NOMO-1 (cell line): ENCODE measurements around the gene MLIP.
A peak's percentile ranks its signal among the peaks of the same experiment; 100 is the strongest.
"Not testable (repeated sequence)": the region's sequence is repeated elsewhere in the genome, so short reads cannot be mapped to it uniquely, and the experiment has no call there.

ENCODE experiments used
- DNase-seq, 2 experiments: peaks; one replicate each; lab custom pipeline; 2025; ENCODE audit not compliant: unreplicated experiment in 2 of 2; lab: John Stamatoyannopoulos, UW

MLIP gene

GRCh38 chr6:54216336-54216735, 105.1 kb downstream of the MLIP start:
- DNase-seq, result no peak

GRCh38 chr6:54217018-54217417, 105.8 kb downstream of the MLIP start:
- DNase-seq, result peak; percentile 25 to 75

GRCh38 chr6:54222217-54222616, 111.0 kb downstream of the MLIP start:
- DNase-seq, result no peak

GRCh38 chr6:54232703-54233102, 121.5 kb downstream of the MLIP start:
- no peak for DNase-seq

- DNase-seq, result peak in 1 of 2 experiments; percentile 12
Measured at GRCh38 chr6:54234539-54234938, 123.3 kb downstream of the MLIP start.

DNA sequence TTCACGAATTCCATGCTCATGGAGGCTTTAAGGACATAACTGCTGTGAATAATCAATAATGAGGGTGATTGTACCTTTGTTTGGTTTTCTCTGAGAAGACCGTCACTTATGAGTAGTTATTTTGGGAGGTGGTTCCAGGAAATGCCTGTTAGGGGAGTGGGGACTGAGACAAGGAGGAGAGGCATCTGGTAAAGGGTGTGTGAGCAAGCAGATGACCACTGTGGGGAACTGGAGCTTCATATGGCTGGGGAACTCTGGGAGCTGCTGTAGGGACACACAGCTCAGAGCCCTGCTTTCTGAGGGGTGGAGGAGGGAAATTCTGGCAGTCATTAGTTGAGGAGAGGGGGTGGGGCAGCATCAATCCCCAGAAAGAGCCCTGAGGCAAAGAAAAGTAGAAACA, 125.7 kb downstream of the MLIP start:
- DNase-seq, result no peak

GRCh38 chr6:54238396-54238795, 127.2 kb downstream of the MLIP start:
- no peak for DNase-seq

DNA sequence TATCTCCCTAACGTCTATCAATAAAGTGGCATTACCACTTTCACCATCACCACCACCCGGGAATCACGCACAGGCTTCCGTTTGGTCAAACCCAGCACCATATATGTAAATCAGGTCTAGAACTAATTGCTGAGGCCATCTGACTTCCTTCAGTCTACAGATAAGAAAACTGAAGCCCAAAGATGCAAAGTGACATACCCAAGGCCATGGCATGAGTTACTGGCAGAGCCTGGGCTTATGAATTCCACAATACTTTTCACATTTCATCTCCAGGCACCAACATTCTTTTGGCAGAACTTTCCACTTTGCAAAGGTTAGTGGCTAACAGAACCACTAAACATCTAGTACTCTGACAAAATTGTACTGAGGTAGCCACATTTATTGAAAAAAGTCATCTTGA, 132.5 kb downstream of the MLIP start:
- DNase-seq, result no peak

GRCh38 chr6:54244430-54244829, 133.2 kb downstream of the MLIP start:
- peak in 1 of 2 experiments; percentile 45 for DNase-seq

GRCh38 chr6:54245265-54245664, 134.0 kb downstream of the MLIP start:
- DNase-seq, result no peak

- DNase-seq, result peak; percentile 11 to 22
Measured at GRCh38 chr6:54248319-54248718, 137.1 kb downstream of the MLIP start.

DNA sequence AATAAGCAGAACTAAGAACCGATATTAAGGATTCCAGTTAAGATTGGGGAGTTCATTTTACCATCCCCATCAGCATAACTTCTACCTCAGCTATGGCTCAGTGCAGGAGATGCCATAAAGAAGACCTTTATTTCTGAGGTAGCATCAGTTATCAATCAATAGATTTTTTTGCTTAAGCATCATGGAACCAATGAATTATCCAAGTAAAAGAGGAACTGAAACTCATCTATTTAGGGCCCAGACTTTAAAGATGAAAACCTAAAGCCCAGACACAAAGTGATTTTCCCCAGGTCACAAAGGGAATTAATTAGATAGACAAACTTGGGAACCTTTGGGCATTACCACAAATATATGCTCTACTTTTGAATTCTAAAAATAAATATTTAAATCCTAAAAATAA, 137.8 kb downstream of the MLIP start:
- peak; percentile 33 to 43 for DNase-seq

DNA sequence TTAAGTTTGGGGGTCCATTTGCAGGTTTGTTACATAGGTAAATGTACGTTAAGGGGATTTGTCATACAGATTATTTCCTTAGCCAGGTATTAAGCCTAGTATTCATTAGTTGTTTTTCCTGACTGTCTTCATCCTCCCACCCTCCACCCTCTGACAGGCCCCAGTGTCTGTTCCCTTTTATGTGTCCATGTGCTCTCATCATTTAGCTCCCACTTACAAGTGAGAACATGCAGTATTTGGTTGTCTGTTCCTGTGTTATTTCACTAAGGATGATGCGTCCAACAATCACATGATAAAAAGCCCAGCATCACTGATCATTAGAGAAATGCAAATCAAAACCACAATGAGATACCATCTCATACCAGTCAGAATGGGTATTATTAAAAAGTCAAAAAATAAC, 138.6 kb downstream of the MLIP start:
- DNase-seq, result not testable (repeated sequence)

DNA sequence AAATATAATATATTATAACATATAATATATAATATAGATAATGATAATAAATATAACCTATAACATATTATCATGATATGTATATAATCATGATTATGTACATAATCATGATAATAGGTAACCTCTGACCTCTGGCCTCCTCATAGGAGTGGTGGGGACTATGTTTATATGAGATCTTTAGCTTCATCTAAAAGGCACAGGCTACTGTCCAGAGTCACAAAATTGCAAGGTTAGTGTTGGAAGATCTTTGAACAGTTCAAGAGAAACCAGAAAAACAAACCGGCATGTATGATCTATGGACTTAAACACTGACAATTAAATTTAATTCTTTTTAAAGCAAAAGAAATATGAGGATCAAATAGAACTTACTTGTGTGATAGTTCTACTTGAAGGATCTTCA, 141.3 kb downstream of the MLIP start:
- DNase-seq, result no peak

- no peak for DNase-seq
Measured at GRCh38 chr6:54252916-54253315, 141.7 kb downstream of the MLIP start.

DNA sequence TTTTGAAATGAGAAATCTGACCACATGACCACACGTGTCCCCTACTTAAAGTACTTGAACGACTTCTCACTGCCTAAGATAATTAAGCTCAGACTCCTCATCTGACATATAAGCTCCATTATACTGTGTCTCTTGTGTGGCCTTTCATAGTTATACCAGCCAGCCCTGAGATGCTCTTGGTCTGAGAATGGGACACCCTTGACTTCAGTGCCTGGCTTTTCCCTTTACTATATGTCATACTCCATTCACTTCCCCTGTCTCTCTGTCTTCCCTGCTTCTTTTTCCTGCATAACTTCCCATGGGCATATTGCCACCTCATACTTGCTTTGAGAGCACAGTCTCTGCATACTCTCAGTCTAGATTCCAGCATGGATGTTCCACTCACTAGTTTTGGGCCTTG, 143.6 kb downstream of the MLIP start:
- no peak for DNase-seq

GRCh38 chr6:54255886-54256285, 144.6 kb downstream of the MLIP start:
- DNase-seq, result no peak

DNA sequence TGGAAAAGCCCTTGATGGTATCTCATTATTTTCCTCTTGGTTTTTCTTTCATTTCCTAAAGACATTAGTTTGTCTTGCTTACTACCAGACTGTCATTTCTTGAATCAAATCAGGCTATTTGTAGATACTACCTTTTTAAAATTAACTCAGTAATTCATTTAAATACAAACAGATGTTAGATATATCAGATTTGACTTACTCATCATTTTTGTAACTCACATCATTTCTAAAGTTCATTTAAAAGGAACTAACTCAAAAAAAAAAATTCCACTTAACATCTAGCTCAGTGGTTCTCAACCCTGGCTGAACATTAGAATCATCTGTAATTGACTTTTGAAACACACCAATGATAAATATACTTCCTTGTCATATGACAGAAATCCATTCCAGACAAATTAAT, 148.8 kb downstream of the MLIP start:
- DNase-seq, result no peak

DNA sequence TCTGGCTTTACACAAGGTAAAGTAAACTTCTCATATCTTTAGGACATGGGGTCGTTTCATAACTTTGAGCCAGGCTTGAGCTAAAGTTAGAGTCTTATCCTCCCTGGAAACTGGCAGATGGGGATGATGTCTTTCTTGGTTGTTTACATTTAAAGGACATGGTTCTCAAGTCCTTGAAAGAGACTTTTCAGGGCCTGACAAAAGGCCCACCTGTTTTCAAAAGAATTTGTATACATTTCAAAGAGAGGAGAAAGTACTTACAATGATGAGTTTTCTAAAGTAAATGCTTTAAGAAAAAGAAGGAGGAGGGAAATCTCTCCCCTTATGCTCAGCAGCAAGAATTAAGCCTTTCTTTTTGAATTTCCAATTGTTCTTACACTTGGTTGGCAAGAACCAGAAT, 151.3 kb downstream of the MLIP start:
- DNase-seq, result no peak

GRCh38 chr6:54262971-54263370, 151.7 kb downstream of the MLIP start:
- DNase-seq, result no peak

DNA sequence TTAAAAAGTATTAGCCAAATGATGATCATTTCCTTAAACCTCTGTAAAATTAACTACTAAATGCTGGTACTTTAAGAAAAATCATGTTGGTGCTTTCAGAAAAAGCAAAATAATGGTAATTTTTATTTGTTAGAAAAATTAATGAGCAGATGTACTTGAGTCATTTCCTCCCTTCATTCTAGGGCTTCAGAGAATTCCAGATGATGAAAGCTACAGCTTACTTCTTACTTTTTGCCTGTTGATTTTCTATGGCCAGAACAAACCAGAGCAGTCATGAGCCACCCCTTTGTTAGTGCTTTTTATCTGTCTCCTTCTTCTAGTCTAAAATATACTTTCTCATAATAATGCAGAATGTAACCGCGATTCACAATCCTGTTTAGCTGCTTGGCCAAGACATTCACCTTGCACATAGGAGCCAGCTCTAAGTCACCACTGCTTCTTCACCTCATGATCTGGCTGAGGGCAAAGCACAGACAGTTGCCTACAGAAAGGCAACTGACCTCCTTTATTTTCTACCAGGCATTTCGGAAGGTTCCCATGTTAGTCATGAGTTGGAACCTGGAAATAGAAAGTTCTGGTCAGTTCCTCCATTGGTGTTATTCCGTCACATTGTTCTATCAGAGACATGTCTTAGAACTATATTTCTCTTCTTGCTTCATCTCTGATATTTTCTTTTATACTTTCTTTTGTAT, 153.5 kb downstream of the MLIP start:
- DNase-seq, result no peak

DNA sequence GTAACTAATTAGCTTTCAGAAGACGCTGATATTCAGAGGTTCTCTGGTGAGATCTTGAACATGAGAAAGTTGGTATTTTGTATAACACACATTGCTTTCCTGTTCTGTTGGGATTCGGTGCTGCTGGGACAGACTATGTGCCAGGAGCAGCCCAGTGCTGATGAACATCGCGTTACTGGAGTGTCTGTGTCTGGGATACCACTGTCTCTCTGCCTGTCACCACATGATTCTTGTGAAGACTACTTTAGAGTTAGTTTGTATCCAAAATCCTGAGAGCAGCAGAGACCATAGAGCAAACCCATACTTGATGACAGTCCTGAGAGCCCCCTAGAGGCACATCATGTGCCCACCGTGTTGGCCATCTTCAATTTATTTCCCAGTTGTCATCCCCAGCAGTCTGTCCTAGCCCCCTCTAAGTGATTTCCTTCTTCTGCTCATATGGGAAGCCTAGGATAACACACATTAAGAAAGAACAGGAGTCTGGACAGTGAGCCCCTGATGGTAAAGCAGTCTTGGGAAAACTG, 155.2 kb downstream of the MLIP start:
- no peak for DNase-seq

- no peak for DNase-seq
Measured at GRCh38 chr6:54267798-54268197, 156.6 kb downstream of the MLIP start.
